Panc1 (cell line): ENCODE results near the gene ABCC4. TPM values are rescaled to one million over a fixed set of nuclear protein-coding genes. Genes with fewer than 3 reads are reported as not detected.
A peak's percentile ranks its signal among the peaks of the same experiment; 100 is the strongest.

Experiments used
- ATAC-seq: fragments of 200-7000 bp; cut with Tn5 transposase; 2 replicates; pipeline ENCODE4 v1.9.1; 2020; ENCODE audit warnings: mild to moderate bottlenecking, moderate library complexity
- BruUV-seq: library from RNA; stranded (reverse); fragments of 400-500 nt; replicated peaks from 2 replicates; lab custom pipeline; 2021; lab: Mats Ljungman, UMichigan
- CTCF ChIA-PET: fragments of 300-600 bp; sonication (Branson Sonifier 250); formaldehyde crosslinking; loops from one replicate; lab custom pipeline; 2022; ENCODE audit warnings: antibody characterized with exemption; lab: Charles Lee
- POLR2A ChIA-PET: fragments of 300-600 bp; sonication (Branson Sonifier 250); formaldehyde crosslinking; loops from one replicate; lab custom pipeline; 2022; ENCODE audit warnings: antibody characterized with exemption; lab: Charles Lee
- DNase-seq: peaks from one replicate; pipeline ENCODE4 v3.0.0-alpha.2; 2010; ENCODE audit warnings: low read depth, low spot score
- H3K27ac ChIP-seq: 2 replicates; pipeline ENCODE4 v1.5.1; 2011; ENCODE audit warnings: mild to moderate bottlenecking, low read length, inconsistent platforms
- H3K27me3 ChIP-seq: fragments of 200-500 bp; sonication (Bioruptor generic); 2 replicates; pipeline ENCODE4 v1.6.0; 2014; ENCODE audit warnings: low read length, inconsistent platforms; ENCODE audit not compliant: control insufficient read depth, insufficient read depth
- H3K36me3 ChIP-seq: fragments of 200-500 bp; sonication (Bioruptor generic); 2 replicates; pipeline ENCODE4 v1.5.1; 2014; ENCODE audit warnings: inconsistent platforms, mild to moderate bottlenecking, low read length, moderate library complexity; ENCODE audit not compliant: control insufficient read depth, insufficient read depth
- H3K4me1 ChIP-seq: 2 replicates; pipeline ENCODE4 v1.5.1; 2011; ENCODE audit warnings: inconsistent platforms, mild to moderate bottlenecking, low read length, moderate library complexity; ENCODE audit not compliant: control insufficient read depth, insufficient read depth
- H3K4me3 ChIP-seq, 2 experiments: 2 replicates each; pipeline ENCODE4 v1.5.1; 2011 to 2012; ENCODE audit warnings: low read depth in 2 of 2, low read length in 2 of 2, mild to moderate bottlenecking in 2 of 2, inconsistent platforms in 1 of 2, moderate library complexity in 1 of 2
- H3K9me3 ChIP-seq: fragments of 200-500 bp; sonication (Bioruptor generic); 2 replicates; pipeline ENCODE4 v1.5.1; 2014; ENCODE audit warnings: low read depth, mild to moderate bottlenecking, inconsistent platforms, low read length, moderate library complexity; ENCODE audit not compliant: control insufficient read depth, insufficient read depth
- POLR2AphosphoS5 ChIP-seq: IDR thresholded peaks from 2 replicates; pipeline ENCODE4 v1.6.1; 2012; ENCODE audit warnings: mild to moderate bottlenecking, low read depth, low read length, moderate library complexity
- SIN3A ChIP-seq: IDR thresholded peaks from 2 replicates; pipeline ENCODE4 v1.6.1; 2012; ENCODE audit warnings: low read depth, mild to moderate bottlenecking, low read length, moderate library complexity, borderline replicate concordance; ENCODE audit not compliant: insufficient read depth
- TCF7L2 ChIP-seq: IDR thresholded peaks from 2 replicates; pipeline ENCODE4 v1.6.1; 2011; ENCODE audit warnings: mild to moderate bottlenecking, low read depth, low read length, inconsistent platforms
- in situ Hi-C: cut with HindIII; loops from 2 replicates; pipeline ENCODE4 v1.10.0; 2016; ENCODE audit warnings: low sequenced_read_pairs, low pct_unique_long_range_greater_than_20kb
- intact Hi-C: fragments of 100-400 bp; cut with micrococcal nuclease; formaldehyde crosslinking; loops from one replicate; pipeline ENCODE4 v1.10.0; 2022; ENCODE audit not compliant: unreplicated experiment
- total RNA-seq: library from RNA; stranded (reverse); gene quantifications from one replicate; pipeline ENCODE4 v1.2.1, GENCODE V29; 2021; ENCODE audit not compliant: unreplicated experiment
- TF ChIP-seq, protein P1 (sequence below), 2 experiments: IDR thresholded peaks; 2 replicates each; pipeline ENCODE4 v1.6.1; 2011 to 2012; ENCODE audit warnings: low read depth in 2 of 2, control low read depth in 1 of 2, low read length in 1 of 2, mild to moderate bottlenecking in 1 of 2, moderate library complexity in 1 of 2; ENCODE audit not compliant: insufficient read depth in 1 of 2
- TF ChIP-seq, protein P2 (sequence below): fragments of 450-650 bp; IDR thresholded peaks from 2 replicates; pipeline ENCODE4 v1.5.1; 2017; ENCODE audit warnings: mild to moderate bottlenecking

Gene ABCC4
- total RNA-seq, 1 experiment from 2014 or later: 69.3 TPM

DNA sequence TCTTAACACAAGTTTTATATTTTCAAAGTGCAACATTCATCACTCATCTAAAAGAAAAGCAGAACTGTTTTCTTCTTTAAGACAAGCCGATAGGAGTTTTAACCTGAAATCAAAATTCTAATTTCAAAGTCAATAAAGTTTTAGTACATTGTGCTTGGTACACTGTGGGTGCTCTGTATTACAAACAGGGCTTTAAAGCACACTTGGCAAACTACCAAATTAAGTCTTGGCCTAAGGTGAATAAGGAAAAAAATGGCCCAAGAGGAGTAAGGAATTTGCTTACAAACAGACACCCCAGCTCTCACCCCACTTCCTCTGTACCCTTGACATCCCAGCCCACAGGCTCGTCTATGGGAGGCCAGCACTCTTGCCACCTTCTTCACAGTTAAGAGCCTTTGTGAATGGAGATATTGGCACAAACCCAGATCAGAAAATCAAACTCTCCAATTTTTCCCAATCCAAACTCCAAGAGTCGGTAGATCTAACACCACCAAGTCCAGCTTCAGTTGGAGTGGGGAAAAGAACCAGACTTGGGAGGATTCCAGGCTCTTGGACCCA, 66.0 kb downstream of the ABCC4 start:
- no peak for ATAC-seq
- POLR2A ChIA-PET: no interaction called here
- DNase-seq: no peak
- Histone ChIP-seq H3K27ac (peak overlapping the region; percentile 59; the same call in 1 of the 2 replicates), H3K4me1 (no peaks in the 10 kb centered on the region; the same call in 1 of the 2 replicates), H3K9me3 (no peaks in the 10 kb centered on the region), H3K36me3 (peaks cover 2% of the 10 kb centered on the region; the same call in 1 of the 2 replicates), H3K27me3 (no peaks in the 10 kb centered on the region), H3K4me3 (no peak overlapping the region)
- CTCF ChIA-PET: interaction anchor here (0.7 kb wide), 1 partner anchor 43 kb away, joined by 4 read pairs; no protein-coding TSS in a partner anchor
- in situ Hi-C loops (no loop called here), intact Hi-C loops (no loop called here)
- no peak for TF ChIP-seq POLR2AphosphoS5
- TF ChIP-seq, protein P1, sequence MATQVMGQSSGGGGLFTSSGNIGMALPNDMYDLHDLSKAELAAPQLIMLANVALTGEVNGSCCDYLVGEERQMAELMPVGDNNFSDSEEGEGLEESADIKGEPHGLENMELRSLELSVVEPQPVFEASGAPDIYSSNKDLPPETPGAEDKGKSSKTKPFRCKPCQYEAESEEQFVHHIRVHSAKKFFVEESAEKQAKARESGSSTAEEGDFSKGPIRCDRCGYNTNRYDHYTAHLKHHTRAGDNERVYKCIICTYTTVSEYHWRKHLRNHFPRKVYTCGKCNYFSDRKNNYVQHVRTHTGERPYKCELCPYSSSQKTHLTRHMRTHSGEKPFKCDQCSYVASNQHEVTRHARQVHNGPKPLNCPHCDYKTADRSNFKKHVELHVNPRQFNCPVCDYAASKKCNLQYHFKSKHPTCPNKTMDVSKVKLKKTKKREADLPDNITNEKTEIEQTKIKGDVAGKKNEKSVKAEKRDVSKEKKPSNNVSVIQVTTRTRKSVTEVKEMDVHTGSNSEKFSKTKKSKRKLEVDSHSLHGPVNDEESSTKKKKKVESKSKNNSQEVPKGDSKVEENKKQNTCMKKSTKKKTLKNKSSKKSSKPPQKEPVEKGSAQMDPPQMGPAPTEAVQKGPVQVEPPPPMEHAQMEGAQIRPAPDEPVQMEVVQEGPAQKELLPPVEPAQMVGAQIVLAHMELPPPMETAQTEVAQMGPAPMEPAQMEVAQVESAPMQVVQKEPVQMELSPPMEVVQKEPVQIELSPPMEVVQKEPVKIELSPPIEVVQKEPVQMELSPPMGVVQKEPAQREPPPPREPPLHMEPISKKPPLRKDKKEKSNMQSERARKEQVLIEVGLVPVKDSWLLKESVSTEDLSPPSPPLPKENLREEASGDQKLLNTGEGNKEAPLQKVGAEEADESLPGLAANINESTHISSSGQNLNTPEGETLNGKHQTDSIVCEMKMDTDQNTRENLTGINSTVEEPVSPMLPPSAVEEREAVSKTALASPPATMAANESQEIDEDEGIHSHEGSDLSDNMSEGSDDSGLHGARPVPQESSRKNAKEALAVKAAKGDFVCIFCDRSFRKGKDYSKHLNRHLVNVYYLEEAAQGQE (IDR thresholded peaks at IDR 0.05; ENCODE audit: insufficient read depth in 1 of 2, low read depth in 2 of 2, low read length in 1 of 2): no peak
- no peak for TF ChIP-seq TCF7L2
- TF ChIP-seq, protein P2, sequence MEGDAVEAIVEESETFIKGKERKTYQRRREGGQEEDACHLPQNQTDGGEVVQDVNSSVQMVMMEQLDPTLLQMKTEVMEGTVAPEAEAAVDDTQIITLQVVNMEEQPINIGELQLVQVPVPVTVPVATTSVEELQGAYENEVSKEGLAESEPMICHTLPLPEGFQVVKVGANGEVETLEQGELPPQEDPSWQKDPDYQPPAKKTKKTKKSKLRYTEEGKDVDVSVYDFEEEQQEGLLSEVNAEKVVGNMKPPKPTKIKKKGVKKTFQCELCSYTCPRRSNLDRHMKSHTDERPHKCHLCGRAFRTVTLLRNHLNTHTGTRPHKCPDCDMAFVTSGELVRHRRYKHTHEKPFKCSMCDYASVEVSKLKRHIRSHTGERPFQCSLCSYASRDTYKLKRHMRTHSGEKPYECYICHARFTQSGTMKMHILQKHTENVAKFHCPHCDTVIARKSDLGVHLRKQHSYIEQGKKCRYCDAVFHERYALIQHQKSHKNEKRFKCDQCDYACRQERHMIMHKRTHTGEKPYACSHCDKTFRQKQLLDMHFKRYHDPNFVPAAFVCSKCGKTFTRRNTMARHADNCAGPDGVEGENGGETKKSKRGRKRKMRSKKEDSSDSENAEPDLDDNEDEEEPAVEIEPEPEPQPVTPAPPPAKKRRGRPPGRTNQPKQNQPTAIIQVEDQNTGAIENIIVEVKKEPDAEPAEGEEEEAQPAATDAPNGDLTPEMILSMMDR: no peak
- no TSS peak for BruUV-seq

DNA sequence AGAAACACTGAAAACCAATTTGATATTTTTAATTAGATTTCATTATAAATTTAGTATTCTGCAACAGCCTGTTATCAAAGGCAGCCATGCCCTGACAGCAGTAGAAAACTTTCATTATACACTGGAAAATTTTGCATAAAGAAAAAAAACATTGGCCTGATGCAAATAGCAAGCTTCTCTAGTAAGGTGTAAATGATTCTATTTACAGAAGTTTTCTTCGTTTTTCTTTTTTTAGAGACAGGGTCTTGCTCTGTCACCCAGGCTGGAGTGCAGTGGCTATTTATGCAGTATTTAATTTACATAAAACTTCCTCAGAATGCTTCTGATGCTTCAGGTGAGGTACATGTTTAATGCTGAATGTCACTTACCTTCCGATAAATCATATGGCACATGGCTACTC, 67.0 kb downstream of the ABCC4 start:
- ChIA-PET CTCF (no interaction called here), POLR2A (interaction anchor here (0.5 kb wide), 1 partner anchor 404 kb away, joined by 10 read pairs; no protein-coding TSS in a partner anchor)
- H3K4me1 ChIP-seq: no peaks in the 10 kb centered on the region; the same call in 1 of the 2 replicates
- TF ChIP-seq SIN3A (no peak), TCF7L2 (no peak), POLR2AphosphoS5 (no peak)
- TF ChIP-seq, protein P1 (IDR thresholded peaks at IDR 0.05; ENCODE audit: insufficient read depth in 1 of 2, low read depth in 2 of 2, low read length in 1 of 2): no peak
- TF ChIP-seq, protein P2: no peak
- no peaks in the 10 kb centered on the region for H3K27me3 ChIP-seq
- no peak overlapping the region; the same call in 1 of the 2 replicates for H3K27ac ChIP-seq
- no peaks in the 10 kb centered on the region for H3K9me3 ChIP-seq
- peaks cover 2% of the 10 kb centered on the region; the same call in 1 of the 2 replicates for H3K36me3 ChIP-seq
- BruUV-seq: no TSS peak
- H3K4me3 ChIP-seq: no peak overlapping the region
- intact Hi-C loops: no loop called here
- no peak for ATAC-seq
- in situ Hi-C loops: no loop called here
- no peak for DNase-seq
